Neural cell (in vitro differentiated cells): Measurements from ENCODE around the gene RASD2. TPM values are rescaled to one million over a fixed set of nuclear protein-coding genes. Genes with fewer than 3 reads are reported as not detected.
A peak's percentile ranks its signal among the peaks of the same experiment; 100 is the strongest.

ENCODE experiments used
- H2AFZ ChIP-seq: fragments of 200-600, 300-800 bp; sonication (generic), shearing (Covaris generic); 2 replicates; pipeline ENCODE4 v1.6.0; 2014; ENCODE audit warnings: low read depth, mild to moderate bottlenecking, antibody characterized with exemption, low read length, moderate library complexity
- H3F3A ChIP-seq: fragments of 200-600 bp; shearing (Covaris generic); 2 replicates; pipeline ENCODE4 v1.6.1; 2016; ENCODE audit warnings: mild to moderate bottlenecking, moderate library complexity, mixed read lengths, antibody characterized with exemption, low read length; ENCODE audit not compliant: insufficient read depth, poor library complexity, severe bottlenecking
- H3K27ac ChIP-seq: fragments of 200-600, 300-800 bp; sonication (generic), shearing (Covaris generic); 2 replicates; pipeline ENCODE4 v1.5.1; 2014; ENCODE audit warnings: mild to moderate bottlenecking, low read length, moderate library complexity
- H3K27me3 ChIP-seq: fragments of 300-800, 200-600 bp; sonication (generic), shearing (Covaris generic); 2 replicates; pipeline ENCODE4 v1.6.0; 2014; ENCODE audit warnings: mild to moderate bottlenecking, low read depth, low read length, moderate library complexity; ENCODE audit not compliant: insufficient read depth
- H3K36me3 ChIP-seq: fragments of 300-800, 200-600 bp; sonication (generic), shearing (Covaris generic); 2 replicates; pipeline ENCODE4 v1.5.1; 2014; ENCODE audit warnings: mild to moderate bottlenecking, antibody characterized with exemption, low read length, moderate library complexity; ENCODE audit not compliant: insufficient read depth
- H3K4me2 ChIP-seq: fragments of 300-800, 200-600 bp; sonication (generic), shearing (Covaris generic); 2 replicates; pipeline ENCODE4 v1.6.0; 2014; ENCODE audit warnings: mild to moderate bottlenecking, low read length
- H3K4me3 ChIP-seq: fragments of 300-800, 200-600 bp; sonication (generic), shearing (Covaris generic); 2 replicates; pipeline ENCODE4 v1.5.1; 2014; ENCODE audit warnings: mild to moderate bottlenecking, low read length, moderate library complexity
- H3K79me2 ChIP-seq: fragments of 200-600 bp; shearing (Covaris generic); replicated peaks from 2 replicates; pipeline ENCODE4 v1.6.0; 2014; ENCODE audit warnings: mild to moderate bottlenecking, low read length, moderate library complexity; ENCODE audit not compliant: insufficient read depth
- H3K9ac ChIP-seq: fragments of 300-800, 200-600 bp; sonication (generic), shearing (Covaris generic); 2 replicates; pipeline ENCODE4 v1.6.1; 2016; ENCODE audit warnings: mild to moderate bottlenecking, low read length, mixed read lengths
- H3K9me2 ChIP-seq: fragments of 200-600 bp; shearing (Covaris generic); 2 replicates; pipeline ENCODE4 v1.6.1; 2016; ENCODE audit warnings: mild to moderate bottlenecking, low read length, mixed read lengths; ENCODE audit not compliant: insufficient read depth
- H3K9me3 ChIP-seq: fragments of 200-600, 300-800 bp; sonication (generic), shearing (Covaris generic); 2 replicates; pipeline ENCODE4 v1.6.1; 2016; ENCODE audit warnings: mild to moderate bottlenecking, mixed run types, low read length, moderate library complexity, mixed read lengths
- H4K20me1 ChIP-seq: fragments of 200-600 bp; shearing (Covaris generic); 2 replicates; pipeline ENCODE4 v1.6.1; 2016; ENCODE audit warnings: mild to moderate bottlenecking, mixed run types; ENCODE audit not compliant: insufficient read depth
- CTCF ChIP-seq: fragments of 450-650 bp; IDR thresholded peaks from 2 replicates; pipeline ENCODE4 v1.5.1; 2014; ENCODE audit warnings: antibody characterized with exemption, mild to moderate bottlenecking, moderate library complexity; ENCODE audit not compliant: poor library complexity, severe bottlenecking
- EP300 ChIP-seq: fragments of 450-650 bp; conservative IDR thresholded peaks from 2 replicates; pipeline ENCODE4 v1.6.1; 2014; ENCODE audit warnings: antibody characterized with exemption, mild to moderate bottlenecking, moderate library complexity; ENCODE audit not compliant: poor library complexity, severe bottlenecking
- EZH2 ChIP-seq: fragments of 200-600, 300-800 bp; shearing (Covaris generic), sonication (generic); IDR thresholded peaks from 2 replicates; pipeline ENCODE4 v1.6.1; 2014; ENCODE audit warnings: antibody characterized with exemption, low read length, borderline replicate concordance, mild to moderate bottlenecking; ENCODE audit not compliant: insufficient read depth, poor library complexity, severe bottlenecking
- MXI1 ChIP-seq: fragments of 450-650 bp; conservative IDR thresholded peaks from 2 replicates; pipeline ENCODE4 v1.6.1; 2014; ENCODE audit warnings: antibody characterized with exemption, mild to moderate bottlenecking; ENCODE audit not compliant: poor library complexity, severe bottlenecking
- POLR2AphosphoS5 ChIP-seq: IDR thresholded peaks from 2 replicates; pipeline ENCODE4 v1.6.1; 2012
- RAD21 ChIP-seq: fragments of 450-650 bp; conservative IDR thresholded peaks from 2 replicates; pipeline ENCODE4 v1.6.1; 2014; ENCODE audit warnings: antibody characterized with exemption, mild to moderate bottlenecking, moderate library complexity
- SMC3 ChIP-seq: fragments of 450-650 bp; conservative IDR thresholded peaks from 2 replicates; pipeline ENCODE4 v1.6.1; 2014; ENCODE audit warnings: antibody characterized with exemption, mild to moderate bottlenecking, moderate library complexity; ENCODE audit not compliant: poor library complexity
- TAF1 ChIP-seq: IDR thresholded peaks from 2 replicates; pipeline ENCODE4 v1.6.1; 2012; ENCODE audit warnings: low read depth
- polyA plus RNA-seq: library from polyadenylated mRNA; depleted of rRNA; stranded (reverse); fragments of >200 nt; gene quantifications from 2 replicates; pipeline ENCODE4 v1.2.3, GENCODE V29; 2014
- TF ChIP-seq, protein P1 (sequence below): IDR thresholded peaks from 2 replicates; pipeline ENCODE4 v1.6.1; 2012; ENCODE audit warnings: borderline replicate concordance

RASD2 gene
- polyA plus RNA-seq, 1 donor from 2014 or later, result 0.14 TPM

DNA sequence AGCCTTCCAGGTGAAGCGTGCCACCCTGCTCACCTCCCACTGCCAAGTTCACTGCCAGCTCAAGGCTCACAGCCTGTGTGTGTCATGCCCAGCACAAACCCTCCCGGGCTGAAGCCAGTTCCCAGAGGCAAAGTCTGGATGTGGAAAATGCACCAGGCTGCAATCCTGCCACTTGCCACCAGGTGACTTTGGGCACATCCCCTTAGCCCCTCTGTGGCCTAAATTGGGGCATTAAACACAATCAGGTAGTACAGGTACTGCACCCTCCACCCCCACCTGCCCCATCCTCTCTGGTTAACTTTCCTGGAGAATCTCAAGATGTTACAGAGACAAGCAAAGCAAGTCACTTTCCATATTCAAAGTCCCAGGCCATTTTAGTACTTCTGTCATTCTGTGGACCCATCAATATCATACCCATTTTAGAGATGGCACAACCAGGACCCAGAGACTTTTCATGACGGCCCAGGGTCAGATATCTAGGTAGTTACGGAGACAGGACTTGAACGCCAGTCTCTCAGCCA, 1.8 kb upstream of the RASD2 start:
- Histone ChIP-seq H3K9me3 (no peaks in the 10 kb centered on the region), H3K4me2 (no peak overlapping the region), H3K79me2 (no peaks in the 10 kb centered on the region), H3K4me3 (no peak overlapping the region), H3F3A (no peaks in the 10 kb centered on the region), H3K36me3 (no peaks in the 10 kb centered on the region), H3K9me2 (no peaks in the 10 kb centered on the region), H2AFZ (no peak overlapping the region), H3K9ac (no peak overlapping the region), H3K27me3 (peaks cover 41% of the 10 kb centered on the region), H4K20me1 (no peaks in the 10 kb centered on the region), H3K27ac (no peak overlapping the region)
- TF ChIP-seq SMC3 (no peak), TAF1 (no peak), CTCF (peak; percentile 36)

DNA sequence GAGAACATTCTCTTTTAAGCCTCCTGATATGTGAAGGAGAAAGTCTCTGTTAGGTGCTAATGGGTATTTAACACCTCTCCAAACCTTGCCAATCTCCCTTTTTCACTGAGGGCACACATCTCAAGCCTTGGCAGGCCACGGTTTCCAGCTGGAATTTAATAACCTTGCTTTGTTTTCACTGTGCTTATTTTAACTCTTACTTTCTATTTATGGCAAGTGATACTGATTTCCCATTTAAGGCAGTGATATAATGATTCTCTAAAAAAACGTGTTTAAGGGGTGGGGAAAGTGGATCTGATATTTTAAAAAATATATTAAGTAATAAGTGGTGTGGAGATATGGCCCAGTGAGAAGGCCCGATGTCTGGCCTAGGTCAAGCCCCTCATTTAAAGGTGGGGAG, 1.1 kb upstream of the RASD2 start:
- peak overlapping the region; percentile 42 for H3K9ac ChIP-seq
- H3K9me2 ChIP-seq, result no peaks in the 10 kb centered on the region
- H3K36me3 ChIP-seq, result no peaks in the 10 kb centered on the region
- peak overlapping the region; percentile 66 for H3K4me3 ChIP-seq
- no peaks in the 10 kb centered on the region for H4K20me1 ChIP-seq
- H2AFZ ChIP-seq, result no peak overlapping the region
- H3F3A ChIP-seq, result no peaks in the 10 kb centered on the region
- no peak overlapping the region for H3K27ac ChIP-seq
- peaks cover 41% of the 10 kb centered on the region for H3K27me3 ChIP-seq
- H3K9me3 ChIP-seq, result no peaks in the 10 kb centered on the region
- TF ChIP-seq SMC3 (no peak), EZH2 (no peak), EP300 (no peak), POLR2AphosphoS5 (no peak), RAD21 (no peak), MXI1 (no peak), TAF1 (no peak), CTCF (no peak)
- TF ChIP-seq, protein P1, sequence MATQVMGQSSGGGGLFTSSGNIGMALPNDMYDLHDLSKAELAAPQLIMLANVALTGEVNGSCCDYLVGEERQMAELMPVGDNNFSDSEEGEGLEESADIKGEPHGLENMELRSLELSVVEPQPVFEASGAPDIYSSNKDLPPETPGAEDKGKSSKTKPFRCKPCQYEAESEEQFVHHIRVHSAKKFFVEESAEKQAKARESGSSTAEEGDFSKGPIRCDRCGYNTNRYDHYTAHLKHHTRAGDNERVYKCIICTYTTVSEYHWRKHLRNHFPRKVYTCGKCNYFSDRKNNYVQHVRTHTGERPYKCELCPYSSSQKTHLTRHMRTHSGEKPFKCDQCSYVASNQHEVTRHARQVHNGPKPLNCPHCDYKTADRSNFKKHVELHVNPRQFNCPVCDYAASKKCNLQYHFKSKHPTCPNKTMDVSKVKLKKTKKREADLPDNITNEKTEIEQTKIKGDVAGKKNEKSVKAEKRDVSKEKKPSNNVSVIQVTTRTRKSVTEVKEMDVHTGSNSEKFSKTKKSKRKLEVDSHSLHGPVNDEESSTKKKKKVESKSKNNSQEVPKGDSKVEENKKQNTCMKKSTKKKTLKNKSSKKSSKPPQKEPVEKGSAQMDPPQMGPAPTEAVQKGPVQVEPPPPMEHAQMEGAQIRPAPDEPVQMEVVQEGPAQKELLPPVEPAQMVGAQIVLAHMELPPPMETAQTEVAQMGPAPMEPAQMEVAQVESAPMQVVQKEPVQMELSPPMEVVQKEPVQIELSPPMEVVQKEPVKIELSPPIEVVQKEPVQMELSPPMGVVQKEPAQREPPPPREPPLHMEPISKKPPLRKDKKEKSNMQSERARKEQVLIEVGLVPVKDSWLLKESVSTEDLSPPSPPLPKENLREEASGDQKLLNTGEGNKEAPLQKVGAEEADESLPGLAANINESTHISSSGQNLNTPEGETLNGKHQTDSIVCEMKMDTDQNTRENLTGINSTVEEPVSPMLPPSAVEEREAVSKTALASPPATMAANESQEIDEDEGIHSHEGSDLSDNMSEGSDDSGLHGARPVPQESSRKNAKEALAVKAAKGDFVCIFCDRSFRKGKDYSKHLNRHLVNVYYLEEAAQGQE, result no peak
- no peaks in the 10 kb centered on the region for H3K79me2 ChIP-seq
- H3K4me2 ChIP-seq, result no peak overlapping the region
